GM18867 (cell line): ENCODE data around the gene LBX1.

Experiments used
- ATAC-seq: cut with Tn5 transposase; IDR thresholded peaks from one replicate; pipeline ENCODE4 v1.9.1; 2021; ENCODE audit warnings: mild to moderate bottlenecking, moderate library complexity; ENCODE audit not compliant: unreplicated experiment

LBX1 gene

DNA sequence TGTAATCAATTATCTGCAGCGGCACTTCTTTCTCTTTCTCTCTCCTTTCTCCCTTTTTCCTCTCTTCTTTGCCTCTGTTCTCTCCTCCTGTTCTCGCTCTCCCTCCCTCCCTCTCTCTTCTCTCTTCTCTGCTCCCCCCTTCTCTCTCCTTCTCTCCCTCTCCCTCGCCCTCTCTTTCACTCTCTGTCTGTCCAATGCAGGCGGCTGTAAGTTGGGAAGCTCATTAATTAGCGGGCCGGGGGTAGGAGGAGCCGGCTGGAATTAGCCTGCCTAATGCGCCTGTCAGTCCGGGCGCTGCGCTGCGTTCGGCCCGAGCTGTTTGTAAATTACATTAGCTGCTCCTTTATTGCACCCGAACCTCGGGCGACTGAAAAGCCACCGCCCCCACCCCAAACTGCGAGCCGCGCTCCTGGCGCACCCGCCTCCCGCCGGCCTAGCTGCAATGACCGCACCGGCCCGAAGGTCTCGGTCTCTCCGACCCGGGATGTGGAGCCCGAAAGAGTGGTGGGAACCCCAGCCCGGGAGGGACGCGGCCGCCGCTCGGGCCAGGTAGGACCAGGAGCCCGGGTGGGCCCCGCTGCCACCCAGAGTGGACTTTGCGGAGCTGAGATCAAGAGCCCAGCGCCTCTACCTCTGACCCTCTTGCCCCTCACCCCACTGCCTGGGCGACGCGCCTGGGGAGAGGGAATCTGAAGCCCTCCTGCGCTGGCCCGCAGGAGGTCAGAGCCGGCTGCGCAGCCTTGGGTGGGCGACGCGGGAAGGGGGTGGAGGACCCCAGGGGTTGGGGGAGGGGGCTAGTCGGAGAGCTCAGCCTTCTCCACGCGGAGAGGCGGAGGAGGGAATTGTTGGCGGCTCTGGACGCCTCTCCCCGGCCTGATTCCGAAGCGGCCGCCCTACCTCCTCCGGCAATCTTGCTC, at the start of gene LBX1:
Gene LBX1, minus strand, starts transcription at position 198 of the 917 bp plus-strand sequence. CDS start 648 bp downstream, outside the sequence.
- ATAC-seq: no peak

- ATAC-seq: no peak
These were observed 44.5 kb upstream of the LBX1 start for GRCh38 chr10:101273741-101274140.

DNA sequence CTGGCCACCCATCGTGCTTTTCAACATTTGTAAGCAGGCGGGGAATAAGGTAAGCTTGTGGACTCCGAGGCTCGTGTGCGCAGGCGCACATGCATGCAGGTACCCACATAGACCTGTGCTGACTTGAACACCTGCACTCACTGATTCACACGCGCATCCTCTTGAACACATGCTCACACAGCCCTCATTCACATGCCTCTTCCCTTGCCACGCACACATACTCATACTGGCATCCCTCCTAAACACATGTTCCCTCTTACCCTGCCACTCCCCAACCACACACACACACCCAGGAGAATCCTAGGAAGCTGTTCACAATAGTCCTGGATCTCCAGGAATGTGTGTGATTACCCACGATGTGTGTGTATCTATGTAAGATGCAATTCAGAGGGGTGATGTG, 44.1 kb upstream of the LBX1 start:
- ATAC-seq: no peak

GRCh38 chr10:101272229-101272868, 43.1 kb upstream of the LBX1 start:
- ATAC-seq: no peak

DNA sequence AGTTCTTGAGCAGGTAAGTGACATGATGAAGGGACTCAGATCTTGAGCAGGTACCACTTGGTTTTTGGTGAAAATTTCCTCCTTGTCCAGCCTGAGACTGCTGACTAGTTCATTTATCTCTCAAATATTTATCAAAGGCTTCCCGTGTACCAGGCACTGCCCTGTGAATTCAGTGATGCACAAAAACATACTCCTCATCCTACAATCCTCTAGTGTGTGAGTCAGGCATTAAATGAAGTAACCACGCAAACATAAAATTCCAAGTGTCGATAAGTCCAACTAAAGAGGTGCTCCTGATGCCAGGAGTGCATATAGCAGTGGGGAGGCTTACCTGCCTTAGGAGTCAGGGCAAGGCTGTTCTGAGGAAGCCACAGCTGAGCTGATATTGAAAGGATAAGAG, 41.5 kb upstream of the LBX1 start:
- no peak for ATAC-seq

GRCh38 chr10:101267776-101268175, 38.5 kb upstream of the LBX1 start:
- ATAC-seq: no peak

GRCh38 chr10:101267290-101267680, 38.0 kb upstream of the LBX1 start:
- ATAC-seq: no peak

- no peak for ATAC-seq
These were observed 37.4 kb upstream of the LBX1 start for GRCh38 chr10:101266381-101267289.

GRCh38 chr10:101263150-101263752, 34.0 kb upstream of the LBX1 start:
- no peak for ATAC-seq

DNA sequence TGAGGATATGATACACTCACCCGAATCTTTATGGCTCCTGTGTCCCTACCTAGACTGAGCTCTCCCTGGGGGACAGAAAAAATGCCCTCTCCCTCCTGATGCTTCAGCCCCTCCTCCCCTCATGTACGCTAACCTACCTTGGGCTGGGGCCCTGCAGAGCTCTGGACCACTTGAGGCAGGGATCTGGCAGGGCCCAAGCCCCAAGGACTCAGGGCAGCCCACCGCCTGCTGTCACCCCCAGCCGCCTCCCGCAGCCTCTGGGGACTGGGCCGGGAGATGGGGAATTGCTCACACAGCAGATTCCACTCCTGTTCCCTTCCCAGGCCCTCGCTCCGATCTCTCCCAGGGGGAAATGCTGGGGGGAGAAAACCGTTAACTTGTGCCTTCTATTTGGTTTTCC, 32.9 kb upstream of the LBX1 start:
- ATAC-seq: no peak

DNA sequence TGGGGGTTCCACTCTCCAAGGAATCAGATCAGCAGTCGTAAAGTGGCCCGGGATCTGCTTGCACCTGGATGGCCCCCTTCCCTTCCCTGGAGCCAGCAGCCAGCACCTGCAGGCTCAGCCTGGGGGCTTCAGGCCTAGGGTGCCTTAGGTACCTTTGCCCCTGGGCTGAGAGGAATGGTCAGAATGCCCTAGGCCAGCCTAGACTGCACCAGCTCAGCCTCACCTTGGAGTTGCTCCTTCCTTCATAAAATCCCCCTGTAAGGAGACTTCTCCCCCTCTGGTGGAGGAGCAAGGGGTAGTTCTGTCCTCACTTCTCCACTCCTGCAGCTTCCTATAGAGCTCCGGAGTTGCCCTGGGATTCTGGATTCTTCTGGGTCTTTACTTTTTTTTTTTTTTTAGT, 32.4 kb upstream of the LBX1 start:
- no peak for ATAC-seq

DNA sequence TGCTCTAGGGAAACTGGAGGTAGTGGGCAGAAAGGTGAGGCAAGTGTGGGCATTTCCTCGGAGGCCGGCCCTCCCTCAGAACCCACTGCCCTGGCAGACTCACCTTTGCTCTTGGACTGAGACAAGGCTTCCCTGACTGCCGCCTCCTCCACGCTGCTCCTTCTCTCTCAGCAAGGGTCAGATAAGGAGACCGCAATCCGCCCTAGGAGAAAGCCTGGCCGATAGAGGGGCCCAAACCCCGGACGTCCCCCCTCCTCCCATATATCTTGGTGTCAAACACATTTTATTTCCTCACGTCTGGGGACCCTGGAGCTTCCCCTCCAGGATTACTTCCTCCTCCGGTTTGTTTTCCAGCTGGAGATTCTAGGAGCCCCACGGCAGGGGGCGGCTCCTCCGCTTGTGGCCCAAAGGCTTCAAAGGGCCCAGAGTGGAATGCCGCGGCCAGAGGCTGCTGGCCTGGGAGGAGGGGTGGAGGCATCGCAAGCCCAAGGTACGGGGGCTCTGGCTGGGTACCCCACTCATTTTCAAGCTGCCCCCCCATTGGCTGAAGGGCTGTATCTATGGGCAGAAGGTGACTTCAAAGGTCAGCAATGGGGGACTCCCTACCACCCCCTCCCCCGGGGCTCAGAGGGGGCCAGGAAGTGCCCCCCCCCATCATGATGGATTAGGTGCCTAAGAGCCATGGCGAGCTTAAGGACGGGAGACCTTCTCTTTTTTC, 31.7 kb upstream of the LBX1 start:
- ATAC-seq: no peak

DNA sequence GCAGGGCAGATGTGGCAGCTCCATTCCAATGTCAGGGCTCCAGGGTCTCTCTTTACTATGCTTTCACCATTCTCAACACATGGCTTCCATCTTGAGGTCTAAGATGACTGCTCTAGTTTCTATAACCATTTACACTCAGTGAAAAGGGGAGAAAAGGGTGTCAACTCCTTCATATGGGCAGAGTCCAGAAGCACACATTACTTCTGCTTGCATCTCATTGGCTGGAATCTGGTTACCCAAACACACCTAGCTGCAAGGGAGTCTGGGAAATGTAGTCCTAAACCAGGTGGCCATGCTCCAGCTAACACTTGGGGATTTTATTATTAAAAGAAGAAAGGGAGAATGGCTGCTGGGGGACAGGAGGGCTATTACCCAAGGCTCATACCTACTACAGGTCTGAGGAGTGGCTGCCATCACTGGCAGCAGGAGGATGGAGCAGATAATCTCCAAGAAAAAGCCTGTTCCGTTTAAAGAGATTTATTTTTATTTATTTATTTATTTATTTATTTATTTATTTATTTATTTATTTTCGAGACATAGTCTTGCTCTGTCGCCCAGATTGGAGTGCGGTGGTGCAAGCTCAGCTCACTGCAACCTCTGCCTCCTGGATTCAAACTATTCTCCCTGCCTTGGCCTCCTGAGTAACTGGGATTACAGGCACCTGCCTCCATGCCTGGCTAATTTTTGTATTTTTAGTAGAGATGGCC, 29.1 kb upstream of the LBX1 start:
- no peak for ATAC-seq

GRCh38 chr10:101257491-101257890, 28.2 kb upstream of the LBX1 start:
- no peak for ATAC-seq

DNA sequence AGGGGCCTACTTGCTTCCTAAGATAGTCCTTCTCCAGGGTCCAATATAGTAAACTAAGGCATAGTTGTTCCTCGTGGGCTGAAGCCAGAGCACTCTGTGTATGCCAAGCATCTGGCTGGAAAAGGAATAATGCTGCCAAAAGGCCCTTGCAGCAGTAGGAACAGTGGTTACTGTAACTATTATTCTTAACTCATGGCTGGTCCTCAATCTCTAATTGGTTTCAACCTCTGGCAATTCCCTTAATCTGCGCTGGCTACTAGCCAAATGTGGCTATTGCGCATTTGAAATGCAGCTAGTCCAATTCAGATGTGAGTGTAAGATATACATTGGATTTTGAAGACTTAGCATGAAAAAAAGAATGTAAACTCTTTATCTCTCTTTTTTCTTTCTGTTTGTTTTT, 27.8 kb upstream of the LBX1 start:
- ATAC-seq: no peak

GRCh38 chr10:101256387-101256786, 27.1 kb upstream of the LBX1 start:
- ATAC-seq: no peak

GRCh38 chr10:101250136-101250535, 20.9 kb upstream of the LBX1 start:
- no peak for ATAC-seq

- no peak for ATAC-seq
These were observed 19.9 kb upstream of the LBX1 start for GRCh38 chr10:101249171-101249581.

DNA sequence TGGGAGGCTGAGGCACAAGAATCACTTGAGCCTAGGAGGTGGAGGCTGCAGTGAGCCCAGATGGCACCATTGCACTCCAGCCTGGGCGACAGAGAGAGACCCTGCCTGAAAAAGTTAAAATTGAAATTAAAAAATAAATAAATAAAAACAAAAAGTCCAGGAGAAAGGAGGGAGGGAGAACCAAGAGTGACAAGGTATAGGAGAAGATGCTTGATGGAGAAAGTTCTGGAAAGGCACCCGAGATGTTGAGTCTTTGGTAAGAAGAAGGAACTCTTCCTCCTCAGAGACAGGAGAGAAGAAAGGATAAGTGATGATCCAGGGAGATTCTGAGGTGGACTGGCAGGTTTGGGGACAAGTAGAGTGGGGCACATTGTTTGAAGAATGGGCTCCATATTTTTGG, 17.4 kb upstream of the LBX1 start:
- no peak for ATAC-seq
